GM23338 (cell line): ENCODE measurements around the gene DCPS. TPM values are rescaled to one million over a fixed set of nuclear protein-coding genes. Genes with fewer than 3 reads are reported as not detected.

Experiments used
- ATAC-seq: fragments of 200-7000 bp; cut with Tn5 transposase; 3 replicates; pipeline ENCODE4 v1.9.1; 2020
- DNase-seq: peaks from one replicate; pipeline ENCODE4 v3.0.0-alpha.2; 2015; ENCODE audit warnings: low spot score
- H2AFZ ChIP-seq: fragments of 200-600 bp; sonication (generic); 2 replicates; pipeline ENCODE4 v1.8.0; 2016; ENCODE audit warnings: antibody characterized with exemption, mild to moderate bottlenecking, moderate library complexity
- H3F3A ChIP-seq: fragments of 200-600 bp; sonication (generic); replicated peaks from 2 replicates; pipeline ENCODE4 v1.8.0; 2017; ENCODE audit warnings: antibody characterized with exemption, mixed run types, low read depth
- H3K27ac ChIP-seq: fragments of 200-600 bp; sonication (generic); 2 replicates; pipeline ENCODE4 v1.6.1; 2016; ENCODE audit warnings: low read depth
- H3K27me3 ChIP-seq: fragments of 200-600 bp; sonication (generic); 2 replicates; pipeline ENCODE4 v1.8.0; 2016; ENCODE audit warnings: mild to moderate bottlenecking, mixed run types, moderate library complexity; ENCODE audit not compliant: insufficient read depth
- H3K36me3 ChIP-seq: fragments of 200-600 bp; sonication (generic); 2 replicates; pipeline ENCODE4 v1.8.0; 2016; ENCODE audit warnings: mild to moderate bottlenecking; ENCODE audit not compliant: insufficient read depth
- H3K4me1 ChIP-seq: fragments of 200-600 bp; sonication (generic); 2 replicates; pipeline ENCODE4 v1.8.0; 2016; ENCODE audit warnings: mild to moderate bottlenecking, moderate library complexity; ENCODE audit not compliant: insufficient read depth
- H3K4me2 ChIP-seq: fragments of 200-600 bp; sonication (generic); 2 replicates; pipeline ENCODE4 v1.7.1; 2017; ENCODE audit warnings: mixed run types
- H3K4me3 ChIP-seq: fragments of 200-600 bp; sonication (generic); 2 replicates; pipeline ENCODE4 v1.6.1; 2016; ENCODE audit warnings: mixed run types
- H3K79me2 ChIP-seq: fragments of 200-600 bp; sonication (generic); replicated peaks from 2 replicates; pipeline ENCODE4 v1.8.0; 2017; ENCODE audit warnings: mild to moderate bottlenecking; ENCODE audit not compliant: insufficient read depth
- H3K9me2 ChIP-seq: fragments of 200-600 bp; sonication (generic); 2 replicates; pipeline ENCODE4 v1.8.0; 2017; ENCODE audit not compliant: insufficient read depth
- H4K20me1 ChIP-seq: fragments of 200-600 bp; sonication (generic); replicated peaks from 2 replicates; pipeline ENCODE4 v1.8.0; 2017; ENCODE audit warnings: mild to moderate bottlenecking; ENCODE audit not compliant: insufficient read depth
- H3K27ac Mint-ChIP-seq: 2 replicates; pipeline ENCODE4 v1.8.0; 2020; ENCODE audit warnings: inconsistent platforms, mild to moderate bottlenecking, moderate library complexity, mixed read lengths
- H3K27me3 Mint-ChIP-seq: 3 replicates; pipeline ENCODE4 v1.8.0; 2022; ENCODE audit warnings: low read depth, mild to moderate bottlenecking, moderate library complexity, mixed read lengths, inconsistent platforms; ENCODE audit not compliant: insufficient read depth, poor library complexity
- H3K36me3 Mint-ChIP-seq: 3 replicates; pipeline ENCODE4 v1.8.0; 2021; ENCODE audit warnings: low read depth, mild to moderate bottlenecking, inconsistent platforms, moderate library complexity, mixed read lengths
- H3K4me1 Mint-ChIP-seq: 3 replicates; pipeline ENCODE4 v1.8.0; 2020; ENCODE audit warnings: mild to moderate bottlenecking, inconsistent platforms, mixed read lengths
- H3K4me3 Mint-ChIP-seq: 3 replicates; pipeline ENCODE4 v1.8.0; 2021; ENCODE audit warnings: moderate library complexity, mild to moderate bottlenecking, inconsistent platforms, mixed read lengths
- H3K9me3 Mint-ChIP-seq: 3 replicates; pipeline ENCODE4 v1.8.0; 2020; ENCODE audit warnings: moderate library complexity, mild to moderate bottlenecking, inconsistent platforms, mixed read lengths
- CREB1 ChIP-seq: fragments of 250-450 bp; sonication (Bioruptor Pico); IDR thresholded peaks from 2 replicates; pipeline ENCODE4 v1.5.0; 2020; ENCODE audit warnings: low read depth, mild to moderate bottlenecking, moderate library complexity
- CTCF ChIP-seq, 2 experiments: fragments of 200-600 bp in 1 of 2; sonication (generic) in 1 of 2; conservative IDR thresholded peaks; 2 replicates each; pipeline versions ENCODE4 v1.5.1 to v1.6.1; 2016 to 2017; ENCODE audit warnings: antibody characterized with exemption in 2 of 2, low read depth in 2 of 2, mild to moderate bottlenecking in 2 of 2, moderate library complexity in 1 of 2
- EZH2 ChIP-seq: fragments of 200-600 bp; sonication (generic); IDR thresholded peaks from one replicate; pipeline ENCODE4 v1.8.0; 2017; ENCODE audit warnings: antibody characterized with exemption, mild to moderate bottlenecking, low read depth; ENCODE audit not compliant: unreplicated experiment
- EZH2phosphoT487 ChIP-seq: fragments of 200-600 bp; sonication (generic); IDR thresholded peaks from one replicate; pipeline ENCODE4 v1.8.1; 2018; ENCODE audit warnings: antibody characterized with exemption; ENCODE audit not compliant: unreplicated experiment
- JUNB ChIP-seq: IDR thresholded peaks from one replicate; pipeline ENCODE4 v1.6.1; 2016; ENCODE audit warnings: antibody characterized with exemption; ENCODE audit not compliant: unreplicated experiment
- POLR2AphosphoS5 ChIP-seq: IDR thresholded peaks from 2 replicates; pipeline ENCODE4 v1.6.1; 2016; ENCODE audit warnings: antibody characterized with exemption, low read depth
- REST ChIP-seq: IDR thresholded peaks from one replicate; pipeline ENCODE4 v1.6.1; 2018; ENCODE audit warnings: antibody characterized with exemption; ENCODE audit not compliant: unreplicated experiment
- ZNF331 ChIP-seq: fragments of 250-450 bp; sonication (Bioruptor Pico); IDR thresholded peaks from 2 replicates; pipeline ENCODE4 v1.5.0; 2020; ENCODE audit warnings: low read depth, mild to moderate bottlenecking, moderate library complexity
- ZNF462 ChIP-seq: fragments of 250-450 bp; sonication (Bioruptor Pico); IDR thresholded peaks from 2 replicates; pipeline ENCODE4 v1.5.0; 2020; ENCODE audit warnings: mild to moderate bottlenecking, moderate library complexity
- polyA plus RNA-seq: library from polyadenylated mRNA; unstranded; fragments of >200 nt; fragmentation: Nextera tagmentation; extraction: Ambion mirVana; gene quantifications from 2 replicates; pipeline ENCODE4 v1.2.1, GENCODE V29; 2016
- total RNA-seq: library from RNA; depleted of rRNA; stranded (reverse); fragments of >200 nt; shearing (Covaris generic); gene quantifications from 2 replicates; pipeline ENCODE4 v1.2.3, GENCODE V29; 2014

The DCPS gene
- total and polyA plus RNA-seq, 2 experiments from 2014 or later, result 26.8 to 46.4 TPM

GRCh38 chr11:126328001-126328390 is 24.1 kb downstream of the DCPS start:
- H3K9me3 Mint-ChIP-seq, result no peaks in the 10 kb centered on the region
- ATAC-seq, result peak; percentile 37
- no peak overlapping the region for H3K27ac Mint-ChIP-seq

More at GRCh38 chr11:126328001-126328390, 24.1 kb downstream of the DCPS start:
- Histone ChIP-seq H3K27ac (no peak overlapping the region), H4K20me1 (no peaks in the 10 kb centered on the region), H3K4me3 (no peak overlapping the region), H3K27me3 (no peaks in the 10 kb centered on the region), H3K4me1 (no peaks in the 10 kb centered on the region), H3K9me2 (no peaks in the 10 kb centered on the region), H2AFZ (no peak overlapping the region), H3F3A (no peaks in the 10 kb centered on the region), H3K4me2 (no peak overlapping the region), H3K36me3 (no peaks in the 10 kb centered on the region), H3K79me2 (no peaks in the 10 kb centered on the region; the same call in 1 of the 2 replicates)
- DNase-seq, result no peak
- Mint-ChIP-seq H3K36me3 (no peaks in the 10 kb centered on the region; the same call in 2 of the 3 replicates), H3K4me3 (no peak overlapping the region), H3K27me3 (no peaks in the 10 kb centered on the region), H3K4me1 (peaks cover 16% of the 10 kb centered on the region)
- TF ChIP-seq ZNF331 (no peak), EZH2 (no peak), ZNF462 (CRISPR knock-in tag) (no peak), CTCF (conservative IDR thresholded peaks at IDR 0.05; ENCODE audit: low read depth in 2 of 2) (no peak), POLR2AphosphoS5 (no peak), JUNB (no peak), CREB1 (no peak), REST (no peak), EZH2phosphoT487 (no peak)
